GM10248 (cell line): ENCODE data around the gene GNB3.

Experiments used
- CTCF ChIA-PET: fragments of 300-600 bp; sonication (Branson Sonifier 250); formaldehyde crosslinking; extraction: SDS; loops from one replicate; lab custom pipeline; 2021; ENCODE audit warnings: antibody characterized with exemption; lab: Yijun Ruan, JAX
- POLR2A ChIA-PET: fragments of 350-650 bp; sonication (Branson Sonifier 250); formaldehyde crosslinking; extraction: SDS; loops from one replicate; lab custom pipeline; 2020; ENCODE audit warnings: antibody characterized with exemption; lab: Yijun Ruan, JAX
- DNase-seq: peaks from one replicate; pipeline ENCODE4 v3.0.0; 2012; ENCODE audit errors: extremely low spot score
- TF ChIP-seq, protein P1 (sequence below): IDR thresholded peaks from 2 replicates; pipeline ENCODE4 v1.5.1; 2012; ENCODE audit warnings: mild to moderate bottlenecking, low read depth; ENCODE audit errors: extremely low read depth, missing control alignments, control extremely low read depth

Gene GNB3

DNA sequence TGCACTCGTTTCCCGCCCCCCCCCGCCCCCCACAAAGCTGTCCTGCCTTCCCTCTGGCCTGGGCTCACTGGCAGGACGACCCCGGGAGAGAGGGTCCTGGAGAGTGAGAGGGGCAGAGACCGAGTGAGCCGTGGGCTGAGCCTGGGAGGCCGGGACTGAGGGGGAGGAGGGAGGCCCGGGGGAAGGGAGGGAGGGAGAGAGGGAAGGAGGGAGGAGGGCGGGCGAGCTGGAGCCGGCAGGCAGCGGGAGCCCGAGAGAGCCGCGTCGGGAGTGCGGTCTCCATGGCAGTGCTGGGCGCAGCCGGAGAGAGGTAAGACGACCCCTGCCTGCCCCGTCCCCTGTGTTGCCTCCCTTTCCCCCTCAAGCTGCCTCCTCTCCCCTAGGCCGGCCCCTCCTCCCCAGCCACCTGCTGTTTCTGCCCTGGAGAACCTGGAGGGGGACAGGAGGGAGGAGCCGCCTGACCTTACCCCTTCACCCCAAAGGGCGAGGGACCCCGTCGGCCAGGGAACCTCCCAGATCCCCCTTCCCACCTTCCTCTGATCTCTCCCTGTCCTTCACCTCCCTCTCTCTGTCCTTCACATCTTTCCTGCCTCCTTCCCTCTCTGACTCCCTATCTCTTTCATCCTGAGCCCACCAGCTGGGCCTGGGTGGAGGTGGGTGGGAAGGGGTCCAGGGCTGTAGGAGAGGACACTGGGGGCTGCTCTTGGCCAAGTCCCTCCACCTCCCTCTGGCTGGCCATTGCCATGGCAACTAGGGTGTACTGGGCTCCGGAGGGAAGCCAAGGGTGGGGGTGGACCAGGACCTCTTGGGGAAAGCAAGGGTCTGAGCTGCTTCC lies 18.9 kb upstream of the GNB3 start, which contains the start of gene GPR162:
GPR162 (plus strand) TSS at position 231 of the 835 bp plus-strand sequence. CDS start 2,078 bp downstream, outside the sequence.
- ChIA-PET POLR2A (no interaction called here), CTCF (interaction anchor here (0.7 to 7.6 kb wide), 10 partner anchors 9 to 89 kb away, joined by 3 to 42 read pairs (median 4); partner anchors contain the start of genes GNB3, MLF2 and PTMS)
- DNase-seq, result no peak
- TF ChIP-seq, protein P1, sequence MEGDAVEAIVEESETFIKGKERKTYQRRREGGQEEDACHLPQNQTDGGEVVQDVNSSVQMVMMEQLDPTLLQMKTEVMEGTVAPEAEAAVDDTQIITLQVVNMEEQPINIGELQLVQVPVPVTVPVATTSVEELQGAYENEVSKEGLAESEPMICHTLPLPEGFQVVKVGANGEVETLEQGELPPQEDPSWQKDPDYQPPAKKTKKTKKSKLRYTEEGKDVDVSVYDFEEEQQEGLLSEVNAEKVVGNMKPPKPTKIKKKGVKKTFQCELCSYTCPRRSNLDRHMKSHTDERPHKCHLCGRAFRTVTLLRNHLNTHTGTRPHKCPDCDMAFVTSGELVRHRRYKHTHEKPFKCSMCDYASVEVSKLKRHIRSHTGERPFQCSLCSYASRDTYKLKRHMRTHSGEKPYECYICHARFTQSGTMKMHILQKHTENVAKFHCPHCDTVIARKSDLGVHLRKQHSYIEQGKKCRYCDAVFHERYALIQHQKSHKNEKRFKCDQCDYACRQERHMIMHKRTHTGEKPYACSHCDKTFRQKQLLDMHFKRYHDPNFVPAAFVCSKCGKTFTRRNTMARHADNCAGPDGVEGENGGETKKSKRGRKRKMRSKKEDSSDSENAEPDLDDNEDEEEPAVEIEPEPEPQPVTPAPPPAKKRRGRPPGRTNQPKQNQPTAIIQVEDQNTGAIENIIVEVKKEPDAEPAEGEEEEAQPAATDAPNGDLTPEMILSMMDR, result no peak

DNA sequence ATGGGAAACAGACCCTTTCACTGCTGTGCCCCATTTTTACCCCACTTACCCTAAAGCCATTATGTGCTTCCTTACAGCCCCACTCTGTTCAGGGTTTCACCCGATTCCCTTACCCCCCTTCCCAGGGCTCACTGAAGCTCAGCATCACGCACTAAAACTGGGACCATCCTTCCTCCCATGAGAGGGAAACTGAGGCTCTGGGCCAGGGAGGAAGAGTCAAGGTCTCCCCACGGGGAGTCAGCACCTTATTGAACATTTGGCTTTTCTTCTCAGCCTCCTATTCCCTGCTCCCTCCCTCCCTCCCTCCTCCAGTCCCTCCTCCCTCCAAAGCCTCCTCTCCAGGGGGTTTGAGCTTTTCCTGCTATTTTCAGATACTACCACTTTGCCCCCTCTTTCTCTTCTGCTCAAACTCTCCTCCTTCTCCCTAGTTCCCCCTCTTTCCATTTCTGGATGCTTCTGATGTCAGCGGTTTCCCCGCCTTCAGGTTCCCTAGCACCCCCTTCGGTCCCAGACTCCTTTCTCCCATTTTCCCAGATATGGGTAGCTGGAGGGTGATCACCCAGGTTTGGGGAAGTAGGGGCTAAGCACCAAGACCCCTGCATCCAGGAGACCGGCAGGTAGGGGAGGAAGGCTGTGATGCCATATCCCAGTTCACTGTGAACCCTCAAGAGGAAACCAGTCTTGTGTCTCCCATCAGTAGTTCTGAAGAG lies 18.1 kb upstream of the GNB3 start:
- ChIA-PET POLR2A (no interaction called here), CTCF (interaction anchor here (1.0 to 7.6 kb wide), 6 partner anchors 8 to 56 kb away, joined by 3 to 42 read pairs (median 10); partner anchors contain the start of genes GNB3 and PTMS)
- no peak for DNase-seq
- TF ChIP-seq, protein P1, result no peak

GRCh38 chr12:6823182-6824084 lies 17.3 kb upstream of the GNB3 start:
- ChIA-PET POLR2A (no interaction called here), CTCF (interaction anchor here (0.7 to 7.6 kb wide), 8 partner anchors 11 to 89 kb away, joined by 3 to 60 read pairs (median 14); partner anchors contain the start of genes GNB3, MLF2 and PTMS)
- no peak for DNase-seq
- TF ChIP-seq, protein P1, result no peak

DNA sequence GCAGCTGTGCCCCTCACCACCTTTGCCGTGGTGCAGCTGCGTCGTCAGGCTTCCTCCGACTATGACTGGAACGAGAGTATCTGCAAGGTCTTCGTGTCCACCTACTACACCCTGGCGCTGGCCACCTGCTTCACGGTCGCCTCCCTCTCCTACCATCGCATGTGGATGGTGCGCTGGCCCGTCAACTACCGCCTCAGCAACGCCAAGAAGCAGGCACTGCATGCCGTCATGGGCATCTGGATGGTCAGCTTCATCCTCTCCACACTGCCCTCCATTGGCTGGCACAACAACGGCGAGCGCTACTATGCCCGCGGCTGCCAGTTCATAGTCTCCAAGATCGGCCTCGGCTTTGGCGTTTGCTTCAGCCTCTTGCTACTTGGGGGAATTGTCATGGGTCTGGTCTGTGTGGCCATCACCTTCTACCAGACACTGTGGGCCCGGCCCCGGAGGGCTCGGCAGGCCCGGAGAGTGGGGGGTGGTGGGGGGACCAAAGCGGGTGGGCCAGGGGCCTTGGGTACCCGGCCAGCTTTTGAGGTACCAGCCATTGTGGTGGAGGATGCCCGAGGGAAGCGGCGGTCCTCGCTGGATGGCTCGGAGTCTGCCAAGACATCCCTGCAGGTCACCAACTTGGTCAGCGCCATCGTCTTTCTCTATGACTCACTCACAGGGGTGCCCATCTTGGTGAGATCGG lies 16.5 kb upstream of the GNB3 start:
- ChIA-PET CTCF (interaction anchor here (0.7 to 7.6 kb wide), 22 partner anchors 10 to 288 kb away, joined by 3 to 60 read pairs (median 4); partner anchors contain the start of genes CD4, GNB3, LPAR5 and MLF2), POLR2A (no interaction called here)
- no peak for DNase-seq
- TF ChIP-seq, protein P1, result no peak

GRCh38 chr12:6824901-6825381 lies 15.8 kb upstream of the GNB3 start:
- POLR2A ChIA-PET, result no interaction called here
- TF ChIP-seq, protein P1, result no peak
- no peak for DNase-seq
- CTCF ChIA-PET, result interaction anchor here (0.7 to 7.6 kb wide), 26 partner anchors 8 to 287 kb away, joined by 3 to 60 read pairs (median 5); partner anchors contain the start of genes CD4, CDCA3, GNB3 and LPAR5
